GM12878 (cell line): ENCODE data around the gene RARG.

Source experiments
- CEBPB ChIP-seq, 2 experiments: fragments of 150-350 bp in 1 of 2; IDR thresholded peaks; 2 replicates each; pipeline ENCODE4 v1.6.1; 2012 to 2014; ENCODE audit warnings: low read depth in 2 of 2, low read length in 2 of 2, borderline replicate concordance in 1 of 2, inconsistent platforms in 1 of 2
- CTCF ChIP-seq, 3 experiments: IDR thresholded peaks in 2 of 3; conservative IDR thresholded peaks in 1 of 3; 2 replicates each; pipeline ENCODE4 v1.5.1; 2011; ENCODE audit warnings: low read depth in 3 of 3, low read length in 3 of 3, mild to moderate bottlenecking in 3 of 3, control low read depth in 2 of 3, moderate library complexity in 2 of 3, inconsistent platforms in 1 of 3, mixed read lengths in 1 of 3; ENCODE audit not compliant: control insufficient read depth in 2 of 3, insufficient read depth in 1 of 3; ENCODE audit errors: extremely low read depth in 1 of 3
- GABPA ChIP-seq: IDR thresholded peaks from 2 replicates; pipeline ENCODE4 v1.6.1; 2014; ENCODE audit warnings: antibody characterized with exemption, low read depth, mild to moderate bottlenecking, inconsistent platforms
- MXI1 ChIP-seq: fragments of 150-350 bp; IDR thresholded peaks from 2 replicates; pipeline ENCODE4 v1.6.1; 2011; ENCODE audit warnings: low read depth, mild to moderate bottlenecking, inconsistent platforms, low read length, improper control_type of control experiment
- PKNOX1 ChIP-seq: fragments of 450-650 bp; IDR thresholded peaks from 2 replicates; pipeline ENCODE4 v1.6.1; 2016; ENCODE audit warnings: mild to moderate bottlenecking
- POU2F2 ChIP-seq: IDR thresholded peaks from 3 replicates; pipeline ENCODE4 v1.6.1; 2011; ENCODE audit warnings: low read depth, mild to moderate bottlenecking, low read length, borderline replicate concordance
- YY1 ChIP-seq: IDR thresholded peaks from 2 replicates; pipeline ENCODE4 v1.6.1; 2011; ENCODE audit warnings: low read depth, mild to moderate bottlenecking, low read length

DNA sequence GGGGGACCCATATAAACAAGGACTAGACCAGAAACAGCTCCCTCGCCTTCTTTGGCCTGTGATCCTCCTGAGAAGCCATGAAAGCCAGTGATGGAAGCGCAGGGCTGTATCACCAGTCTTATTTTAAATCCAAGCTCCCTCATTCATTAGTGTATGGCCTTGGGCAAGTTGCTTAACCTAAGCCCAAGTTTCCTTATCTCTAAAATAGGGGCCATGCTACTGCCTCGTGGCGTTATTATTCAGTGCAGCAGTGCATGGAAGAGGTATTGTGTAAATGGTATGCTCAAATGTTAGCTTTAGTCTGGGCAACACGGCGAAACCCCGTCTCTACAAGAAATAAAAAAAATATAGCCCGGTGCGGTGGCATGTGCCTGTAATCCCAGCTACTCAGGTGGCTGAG, 46.0 kb upstream of the RARG start:
- TF ChIP-seq YY1 (no peak), POU2F2 (no peak), CTCF (IDR thresholded peaks at IDR 0.05 in 2 of 3, conservative IDR thresholded peaks at IDR 0.05 in 1 of 3; ENCODE audit: control insufficient read depth in 2 of 3, extremely low read depth in 1 of 3, insufficient read depth in 1 of 3, low read depth in 3 of 3, low read length in 3 of 3) (no peak), CEBPB (IDR thresholded peaks at IDR 0.05; ENCODE audit: borderline replicate concordance in 1 of 2, low read depth in 2 of 2, low read length in 2 of 2) (no peak), PKNOX1 (no peak), MXI1 (no peak), GABPA (no peak)
